NT2/D1 (cell line): Measurements from ENCODE around the gene CERS6.

ENCODE experiments used
- SUZ12 ChIP-seq: IDR thresholded peaks from 2 replicates; pipeline ENCODE4 v1.6.1; 2011; ENCODE audit not compliant: insufficient read length, insufficient read depth; ENCODE audit errors: extremely low read depth
- ZNF274 ChIP-seq: IDR thresholded peaks from 2 replicates; pipeline ENCODE4 v1.6.1; 2011; ENCODE audit warnings: mild to moderate bottlenecking, low read depth, low read length

DNA sequence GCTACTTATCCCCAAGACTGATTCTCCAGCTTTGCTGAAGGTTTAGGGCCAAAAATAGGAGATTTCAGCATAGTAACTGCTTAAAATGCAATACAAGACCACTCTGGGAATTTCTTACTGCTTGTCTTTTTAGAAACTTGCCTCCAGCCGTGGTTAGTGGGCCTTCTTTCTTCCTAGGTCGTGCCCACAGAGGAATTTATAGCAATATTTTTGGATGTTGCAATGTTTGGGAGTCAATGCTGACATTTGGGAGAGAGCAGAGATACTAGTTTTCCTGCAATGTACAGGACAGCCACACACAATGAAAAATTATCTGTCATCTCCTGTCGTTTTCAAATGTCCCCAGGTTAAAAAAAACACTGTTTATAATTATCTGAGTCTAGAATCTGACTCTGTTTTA lies 25.6 kb upstream of the CERS6 start:
- TF ChIP-seq ZNF274, result no peak
- no peak for TF ChIP-seq SUZ12
